HEK293 (cell line): ENCODE data around the gene SPINK1.

Experiments used
- BCL11A ChIP-seq: fragments of 450-650 bp; formaldehyde crosslinking; IDR thresholded peaks from 2 replicates; pipeline ENCODE4 v1.5.1; 2016; ENCODE audit warnings: low read depth, missing biosample characterization, missing genetic modification characterization
- EGR2 ChIP-seq: fragments of 450-650 bp; formaldehyde crosslinking; IDR thresholded peaks from 2 replicates; pipeline ENCODE4 v1.5.1; 2016; ENCODE audit warnings: low read depth, missing biosample characterization, missing genetic modification characterization
- HIC1 ChIP-seq: fragments of 450-650 bp; formaldehyde crosslinking; IDR thresholded peaks from 2 replicates; pipeline ENCODE4 v1.5.1; 2016; ENCODE audit warnings: missing biosample characterization, missing genetic modification characterization
- KLF9 ChIP-seq: fragments of 450-650 bp; formaldehyde crosslinking; IDR thresholded peaks from 2 replicates; pipeline ENCODE4 v1.5.1; 2016; ENCODE audit warnings: missing biosample characterization, missing genetic modification characterization, low read depth
- OVOL3 ChIP-seq: fragments of 450-650 bp; formaldehyde crosslinking; IDR thresholded peaks from 2 replicates; pipeline ENCODE4 v1.5.1; 2016; ENCODE audit warnings: missing biosample characterization, missing genetic modification characterization
- PRDM10 ChIP-seq: fragments of 450-650 bp; formaldehyde crosslinking; IDR thresholded peaks from 2 replicates; pipeline ENCODE4 v1.5.1; 2016; ENCODE audit warnings: missing biosample characterization, missing genetic modification characterization
- REPIN1 ChIP-seq: fragments of 450-650 bp; formaldehyde crosslinking; IDR thresholded peaks from 2 replicates; pipeline ENCODE4 v1.5.1; 2017; ENCODE audit warnings: missing biosample characterization, missing genetic modification characterization, low read depth
- SALL2 ChIP-seq: fragments of 450-650 bp; formaldehyde crosslinking; IDR thresholded peaks from 2 replicates; pipeline ENCODE4 v1.5.0; 2017; ENCODE audit warnings: missing biosample characterization, mild to moderate bottlenecking, missing genetic modification characterization, borderline replicate concordance
- TRIM28 ChIP-seq: IDR thresholded peaks from 2 replicates; pipeline ENCODE4 v1.6.1; 2011; ENCODE audit warnings: low read length, control low read depth, borderline replicate concordance
- ZBTB21 ChIP-seq: fragments of 450-650 bp; formaldehyde crosslinking; IDR thresholded peaks from 2 replicates; pipeline ENCODE4 v1.5.1; 2017; ENCODE audit warnings: missing biosample characterization, missing genetic modification characterization
- ZBTB8A ChIP-seq: fragments of 450-650 bp; formaldehyde crosslinking; IDR thresholded peaks from 2 replicates; pipeline ENCODE4 v1.5.1; 2016; ENCODE audit warnings: missing biosample characterization, missing genetic modification characterization
- ZFP37 ChIP-seq: fragments of 450-650 bp; formaldehyde crosslinking; IDR thresholded peaks from 2 replicates; pipeline ENCODE4 v1.5.1; 2016; ENCODE audit warnings: missing biosample characterization, missing genetic modification characterization
- ZNF266 ChIP-seq: fragments of 450-650 bp; formaldehyde crosslinking; IDR thresholded peaks from 2 replicates; pipeline ENCODE4 v1.5.1; 2016; ENCODE audit warnings: missing biosample characterization, missing genetic modification characterization, low read depth
- ZNF292 ChIP-seq: fragments of 450-650 bp; formaldehyde crosslinking; IDR thresholded peaks from 2 replicates; pipeline ENCODE4 v1.5.1; 2016; ENCODE audit warnings: low read depth, missing biosample characterization, missing genetic modification characterization, borderline replicate concordance
- ZNF335 ChIP-seq: fragments of 450-650 bp; formaldehyde crosslinking; conservative IDR thresholded peaks from 2 replicates; pipeline ENCODE4 v1.5.1; 2016; ENCODE audit warnings: missing biosample characterization, missing genetic modification characterization
- ZNF354C ChIP-seq: fragments of 450-650 bp; formaldehyde crosslinking; IDR thresholded peaks from 2 replicates; pipeline ENCODE4 v1.5.1; 2016; ENCODE audit warnings: missing biosample characterization, missing genetic modification characterization, low read depth, borderline replicate concordance
- ZNF366 ChIP-seq: fragments of 450-650 bp; formaldehyde crosslinking; conservative IDR thresholded peaks from 2 replicates; pipeline ENCODE4 v1.5.1; 2016; ENCODE audit warnings: missing biosample characterization, missing genetic modification characterization
- ZNF37A ChIP-seq: fragments of 450-650 bp; IDR thresholded peaks from 2 replicates; pipeline ENCODE4 v1.5.1; 2018; ENCODE audit warnings: missing biosample characterization, missing genetic modification characterization
- ZNF391 ChIP-seq: fragments of 450-650 bp; formaldehyde crosslinking; IDR thresholded peaks from 2 replicates; pipeline ENCODE4 v1.5.1; 2016; ENCODE audit warnings: low read depth, missing biosample characterization, missing genetic modification characterization, borderline replicate concordance
- ZNF404 ChIP-seq: fragments of 450-650 bp; formaldehyde crosslinking; IDR thresholded peaks from 2 replicates; pipeline ENCODE4 v1.5.1; 2017; ENCODE audit warnings: missing biosample characterization, missing genetic modification characterization
- ZNF423 ChIP-seq: fragments of 450-650 bp; formaldehyde crosslinking; IDR thresholded peaks from 2 replicates; pipeline ENCODE4 v1.5.1; 2016; ENCODE audit warnings: missing biosample characterization, missing genetic modification characterization
- ZNF433 ChIP-seq: fragments of 450-650 bp; formaldehyde crosslinking; IDR thresholded peaks from 2 replicates; pipeline ENCODE4 v1.5.1; 2016; ENCODE audit warnings: missing biosample characterization, missing genetic modification characterization, low read depth
- ZNF48 ChIP-seq: fragments of 450-650 bp; formaldehyde crosslinking; IDR thresholded peaks from 2 replicates; pipeline ENCODE4 v1.5.1; 2016; ENCODE audit warnings: missing biosample characterization, missing genetic modification characterization
- ZNF518A ChIP-seq: fragments of 450-650 bp; formaldehyde crosslinking; conservative IDR thresholded peaks from 2 replicates; pipeline ENCODE4 v1.5.1; 2016; ENCODE audit warnings: low read depth, missing biosample characterization, missing genetic modification characterization
- ZNF548 ChIP-seq: fragments of 450-650 bp; formaldehyde crosslinking; IDR thresholded peaks from 2 replicates; pipeline ENCODE4 v1.5.1; 2016; ENCODE audit warnings: missing biosample characterization, missing genetic modification characterization
- ZNF560 ChIP-seq: fragments of 450-650 bp; formaldehyde crosslinking; IDR thresholded peaks from 2 replicates; pipeline ENCODE4 v1.5.1; 2017; ENCODE audit warnings: missing biosample characterization, missing genetic modification characterization, borderline replicate concordance
- ZNF660 ChIP-seq: fragments of 450-650 bp; IDR thresholded peaks from 2 replicates; pipeline ENCODE4 v1.5.1; 2018; ENCODE audit warnings: missing biosample characterization, mild to moderate bottlenecking, missing genetic modification characterization
- ZSCAN16 ChIP-seq: fragments of 450-650 bp; formaldehyde crosslinking; IDR thresholded peaks from 2 replicates; pipeline ENCODE4 v1.5.1; 2016; ENCODE audit warnings: missing biosample characterization, missing genetic modification characterization

Gene SPINK1

GRCh38 chr5:147822686-147823491 lies 8.6 kb downstream of the SPINK1 start (continued):
- no peak for TF ChIP-seq HIC1
- no peak for TF ChIP-seq ZNF48 (tag by site-specific recombination)
- no peak for TF ChIP-seq ZNF292 (tag by site-specific recombination)
- no peak for TF ChIP-seq ZFP37 (tag by site-specific recombination)
- TF ChIP-seq ZBTB8A (tag by site-specific recombination), result no peak
- peak; percentile 63 for TF ChIP-seq ZNF660 (tag by site-specific recombination)
- 0 out of 2 replicates have a peak, but pooled peaks have one; percentile 25 for TF ChIP-seq ZNF518A (tag by site-specific recombination)
- TF ChIP-seq BCL11A (tag by site-specific recombination), result no peak
- no peak for TF ChIP-seq ZSCAN16 (tag by site-specific recombination)
- no peak for TF ChIP-seq ZNF423 (tag by site-specific recombination)
- no peak for TF ChIP-seq SALL2 (tag by site-specific recombination)
- TF ChIP-seq ZNF354C (tag by site-specific recombination), result no peak
- no peak for TF ChIP-seq ZNF37A (tag by site-specific recombination)
- no peak for TF ChIP-seq ZBTB21
- peak; percentile 79 for TF ChIP-seq EGR2 (tag by site-specific recombination)
- no peak for TF ChIP-seq ZNF560 (tag by site-specific recombination)
- no peak for TF ChIP-seq ZNF404 (tag by site-specific recombination)
- TF ChIP-seq OVOL3, result no peak
- TF ChIP-seq ZNF366 (tag by site-specific recombination), result no peak
- no peak for TF ChIP-seq ZNF391
- TF ChIP-seq PRDM10 (tag by site-specific recombination), result no peak
- TF ChIP-seq REPIN1 (tag by site-specific recombination), result no peak
- TF ChIP-seq ZNF266, result no peak
- no peak for TF ChIP-seq ZNF335 (tag by site-specific recombination)
- TF ChIP-seq ZNF548 (tag by site-specific recombination), result no peak
- no peak for TF ChIP-seq TRIM28
- no peak for TF ChIP-seq KLF9 (tag by site-specific recombination)
- TF ChIP-seq ZNF433 (tag by site-specific recombination), result no peak
